Right renal cortex interstitium (tissue), 3 donors: Measurements from ENCODE around the gene RGS10. TPM values are rescaled to one million over a fixed set of nuclear protein-coding genes. Genes with fewer than 3 reads are reported as not detected.

Experiments used
- DNase-seq, 3 donors: peaks; one replicate each; pipeline ENCODE4 v3.0.0-alpha.2; 2013; ENCODE audit warnings: low read depth in 3 of 3, low spot score in 2 of 3
- polyA plus RNA-seq, 3 donors: library from polyadenylated mRNA; unstranded; fragments of 120-200 nt; gene quantifications; one replicate each; pipeline ENCODE4 v1.2.1, GENCODE V29; 2013; ENCODE audit not compliant: insufficient read length in 3 of 3

RGS10 gene
- polyA plus RNA-seq, 3 donors = 31.4 to 36.3 (median 35.9) TPM

- DNase-seq = no peak
Observed at GRCh38 chr10:119499677-119500002, 42.9 kb downstream of the RGS10 start.

GRCh38 chr10:119498889-119499676 is 43.4 kb downstream of the RGS10 start:
- DNase-seq = no peak

GRCh38 chr10:119497243-119497642 is 45.3 kb downstream of the RGS10 start:
- no peak for DNase-seq

- no peak for DNase-seq
Observed at GRCh38 chr10:119496273-119496672, 46.2 kb downstream of the RGS10 start.

- no peak for DNase-seq
Observed at GRCh38 chr10:119495545-119495944, 47.0 kb downstream of the RGS10 start.

- no peak for DNase-seq
Observed at GRCh38 chr10:119495021-119495505, 47.5 kb downstream of the RGS10 start.

GRCh38 chr10:119494236-119495020 is 48.1 kb downstream of the RGS10 start:
- DNase-seq = no peak

- DNase-seq = no peak
Observed at GRCh38 chr10:119493155-119493554, 49.4 kb downstream of the RGS10 start.

- no peak for DNase-seq
Observed at GRCh38 chr10:119491966-119492757, 50.4 kb downstream of the RGS10 start.

- no peak for DNase-seq
Observed at GRCh38 chr10:119489991-119490326, 52.6 kb downstream of the RGS10 start.

GRCh38 chr10:119488675-119489074 is 53.8 kb downstream of the RGS10 start:
- no peak for DNase-seq

GRCh38 chr10:119483839-119484238 is 58.7 kb downstream of the RGS10 start:
- no peak for DNase-seq

GRCh38 chr10:119483001-119483400 is 59.5 kb downstream of the RGS10 start:
- DNase-seq = no peak

- no peak for DNase-seq
Observed at GRCh38 chr10:119481781-119482426, 60.6 kb downstream of the RGS10 start.

GRCh38 chr10:119480667-119481066 is 61.9 kb downstream of the RGS10 start:
- no peak for DNase-seq

GRCh38 chr10:119479532-119479931 is 63.0 kb downstream of the RGS10 start:
- DNase-seq = no peak

GRCh38 chr10:119478811-119479341 is 63.6 kb downstream of the RGS10 start:
- DNase-seq = no peak

GRCh38 chr10:119478111-119478802 is 64.3 kb downstream of the RGS10 start:
- DNase-seq = no peak

- no peak for DNase-seq
Observed at GRCh38 chr10:119477444-119477843, 65.1 kb downstream of the RGS10 start.

GRCh38 chr10:119474606-119475005 is 67.9 kb downstream of the RGS10 start:
- DNase-seq = no peak
